HFFc6 (cell line): Measurements from ENCODE around the gene ABHD12. TPM values are rescaled to one million over a fixed set of nuclear protein-coding genes. Genes with fewer than 3 reads are reported as not detected.
"Not testable (repeated sequence)": the region's sequence is repeated elsewhere in the genome, so short reads cannot be mapped to it uniquely, and the experiment has no call there.

Experiments used
- DNase-seq: peaks from one replicate; pipeline ENCODE4 v3.0.0-alpha.2; 2018
- H3K27ac Mint-ChIP-seq: 2 replicates; pipeline ENCODE4 v1.8.0; 2020; ENCODE audit warnings: mild to moderate bottlenecking, mixed read lengths
- H3K27me3 Mint-ChIP-seq: 2 replicates; pipeline ENCODE4 v1.8.0; 2021; ENCODE audit warnings: mild to moderate bottlenecking, moderate library complexity, mixed read lengths; ENCODE audit not compliant: insufficient read depth
- H3K36me3 Mint-ChIP-seq: 2 replicates; pipeline ENCODE4 v1.8.0; 2021; ENCODE audit warnings: low read depth, mixed read lengths
- H3K4me1 Mint-ChIP-seq: 2 replicates; pipeline ENCODE4 v1.8.0; 2020; ENCODE audit warnings: low read depth, mixed read lengths
- H3K4me3 Mint-ChIP-seq: 2 replicates; pipeline ENCODE4 v1.8.0; 2020; ENCODE audit warnings: mild to moderate bottlenecking, moderate library complexity, mixed read lengths
- H3K9me3 Mint-ChIP-seq: 2 replicates; pipeline ENCODE4 v1.8.0; 2020; ENCODE audit warnings: mild to moderate bottlenecking, mixed read lengths
- total RNA-seq, 6 experiments: library from RNA; stranded (reverse); fragmentation: NEBNext Ultra II Directional; extraction: Animal tissue kit (Norgen Biotek cat#: 25700); gene quantifications; 2 replicates in 1 of 6; 3 replicates in 5 of 6; pipeline ENCODE4 v1.2.3, GENCODE V29; 2021
- TF ChIP-seq, protein P1 (sequence below): fragments of 200-600 bp; sonication (generic); IDR thresholded peaks from 2 replicates; pipeline ENCODE4 v1.5.0; 2021; ENCODE audit warnings: antibody characterized with exemption, mild to moderate bottlenecking

ABHD12 gene
- total RNA-seq, 6 experiments from 2014 or later, result 87.0 to 103 (median 98.9) TPM

DNA sequence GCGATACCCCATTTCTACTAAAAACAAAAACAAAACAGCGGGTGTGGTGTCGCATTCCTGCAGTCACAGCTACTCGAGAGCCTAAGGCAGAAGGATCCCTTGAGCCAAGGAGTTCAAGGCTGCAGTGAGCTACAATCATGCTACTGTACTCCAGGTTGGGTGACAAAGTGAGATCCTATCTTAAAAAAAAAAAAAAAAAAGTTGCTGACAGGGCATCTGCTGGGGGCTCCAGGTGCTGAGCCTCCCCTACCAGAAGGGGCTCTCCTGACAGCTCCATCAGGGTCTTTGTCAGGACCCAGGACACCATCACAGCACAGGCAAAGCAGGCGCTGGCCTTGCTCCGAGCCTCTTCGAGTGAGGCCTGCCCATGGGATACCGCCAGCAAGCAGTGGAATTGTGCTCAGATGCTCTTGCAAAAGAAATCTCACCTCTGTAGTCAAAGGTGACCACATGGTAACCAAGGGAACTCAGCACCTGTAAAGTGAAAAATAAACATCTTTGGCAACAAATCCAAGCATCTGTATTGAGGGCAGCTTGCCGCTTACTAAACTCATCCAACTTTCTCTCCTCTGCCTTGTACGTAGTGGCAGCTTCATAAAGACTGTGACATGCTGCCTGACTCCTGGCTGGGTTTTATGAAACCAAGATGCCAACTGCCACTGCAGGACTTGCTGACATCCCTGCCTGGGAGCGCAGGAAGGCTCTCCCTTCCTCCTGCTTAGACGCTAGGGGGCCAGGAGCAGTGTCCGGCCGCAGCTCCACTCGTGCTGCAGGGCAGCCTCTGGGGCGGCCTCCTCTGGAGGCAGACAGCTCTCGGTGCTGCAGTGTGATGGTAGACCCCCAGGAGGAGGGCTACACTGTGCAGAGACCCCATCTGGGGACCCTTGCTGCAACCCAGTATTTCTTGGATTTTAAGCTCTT, 75.9 kb downstream of the ABHD12 start:
- Mint-ChIP-seq H3K4me3 (peak overlapping the region; percentile 58; the same call in 1 of the 2 replicates), H3K27me3 (peaks cover 5% of the 10 kb centered on the region), H3K4me1 (peaks cover 41% of the 10 kb centered on the region), H3K9me3 (no peaks in the 10 kb centered on the region), H3K27ac (peak overlapping the region; percentile 87), H3K36me3 (peaks cover 8% of the 10 kb centered on the region)
- TF ChIP-seq, protein P1, sequence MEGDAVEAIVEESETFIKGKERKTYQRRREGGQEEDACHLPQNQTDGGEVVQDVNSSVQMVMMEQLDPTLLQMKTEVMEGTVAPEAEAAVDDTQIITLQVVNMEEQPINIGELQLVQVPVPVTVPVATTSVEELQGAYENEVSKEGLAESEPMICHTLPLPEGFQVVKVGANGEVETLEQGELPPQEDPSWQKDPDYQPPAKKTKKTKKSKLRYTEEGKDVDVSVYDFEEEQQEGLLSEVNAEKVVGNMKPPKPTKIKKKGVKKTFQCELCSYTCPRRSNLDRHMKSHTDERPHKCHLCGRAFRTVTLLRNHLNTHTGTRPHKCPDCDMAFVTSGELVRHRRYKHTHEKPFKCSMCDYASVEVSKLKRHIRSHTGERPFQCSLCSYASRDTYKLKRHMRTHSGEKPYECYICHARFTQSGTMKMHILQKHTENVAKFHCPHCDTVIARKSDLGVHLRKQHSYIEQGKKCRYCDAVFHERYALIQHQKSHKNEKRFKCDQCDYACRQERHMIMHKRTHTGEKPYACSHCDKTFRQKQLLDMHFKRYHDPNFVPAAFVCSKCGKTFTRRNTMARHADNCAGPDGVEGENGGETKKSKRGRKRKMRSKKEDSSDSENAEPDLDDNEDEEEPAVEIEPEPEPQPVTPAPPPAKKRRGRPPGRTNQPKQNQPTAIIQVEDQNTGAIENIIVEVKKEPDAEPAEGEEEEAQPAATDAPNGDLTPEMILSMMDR, result no peak
- no peak for DNase-seq

DNA sequence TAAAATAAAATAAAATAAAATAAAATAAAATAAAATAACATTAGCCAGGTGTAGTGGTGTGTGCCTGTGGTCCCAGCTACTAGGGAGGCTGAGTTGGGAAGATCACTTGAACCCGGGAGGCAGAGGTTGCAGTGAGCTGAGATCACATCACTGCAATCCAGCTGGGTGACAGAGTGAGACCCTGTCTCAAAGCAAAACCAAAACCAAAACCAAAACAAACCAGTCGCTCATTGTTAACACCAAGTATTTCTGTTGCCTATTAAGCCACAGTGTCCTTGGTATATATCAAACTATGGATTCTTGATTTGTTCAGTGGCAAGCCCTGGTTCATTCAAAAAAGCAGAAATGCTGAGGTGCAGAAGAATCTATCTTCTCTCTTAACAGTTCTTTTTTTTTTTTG, 77.0 kb downstream of the ABHD12 start:
- Mint-ChIP-seq H3K27ac (no peak overlapping the region), H3K4me3 (no peak overlapping the region), H3K27me3 (peaks cover 5% of the 10 kb centered on the region), H3K36me3 (peaks cover 5% of the 10 kb centered on the region; the same call in 1 of the 2 replicates), H3K9me3 (no peaks in the 10 kb centered on the region), H3K4me1 (peaks cover 52% of the 10 kb centered on the region)
- DNase-seq, result no peak
- TF ChIP-seq, protein P1, result no peak

DNA sequence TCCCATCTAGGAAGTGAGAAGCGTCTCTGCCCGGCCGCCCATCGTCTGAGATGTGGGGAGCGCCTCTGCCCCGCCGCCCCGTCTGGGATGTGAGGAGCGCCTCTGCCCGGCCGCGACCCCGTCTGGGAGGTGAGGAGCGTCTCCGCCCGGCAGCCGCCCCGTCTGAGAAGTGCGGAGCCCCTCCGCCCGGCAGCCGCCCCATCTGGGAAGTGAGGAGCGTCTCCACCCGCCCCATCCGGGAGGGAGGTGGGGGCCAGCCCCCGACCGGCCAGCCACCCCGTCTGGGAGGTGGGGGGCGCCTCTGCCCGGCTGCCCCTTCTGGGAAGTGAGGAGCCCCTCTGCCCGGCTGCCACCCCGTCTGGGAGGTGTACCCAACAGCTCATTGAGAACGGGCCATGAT, 77.9 kb downstream of the ABHD12 start:
- not testable (repeated sequence) for DNase-seq, H3K27ac Mint-ChIP-seq, H3K9me3 Mint-ChIP-seq, H3K27me3 Mint-ChIP-seq, H3K36me3 Mint-ChIP-seq, H3K4me3 Mint-ChIP-seq
- peaks cover 60% of the 10 kb centered on the region for H3K4me1 Mint-ChIP-seq

DNA sequence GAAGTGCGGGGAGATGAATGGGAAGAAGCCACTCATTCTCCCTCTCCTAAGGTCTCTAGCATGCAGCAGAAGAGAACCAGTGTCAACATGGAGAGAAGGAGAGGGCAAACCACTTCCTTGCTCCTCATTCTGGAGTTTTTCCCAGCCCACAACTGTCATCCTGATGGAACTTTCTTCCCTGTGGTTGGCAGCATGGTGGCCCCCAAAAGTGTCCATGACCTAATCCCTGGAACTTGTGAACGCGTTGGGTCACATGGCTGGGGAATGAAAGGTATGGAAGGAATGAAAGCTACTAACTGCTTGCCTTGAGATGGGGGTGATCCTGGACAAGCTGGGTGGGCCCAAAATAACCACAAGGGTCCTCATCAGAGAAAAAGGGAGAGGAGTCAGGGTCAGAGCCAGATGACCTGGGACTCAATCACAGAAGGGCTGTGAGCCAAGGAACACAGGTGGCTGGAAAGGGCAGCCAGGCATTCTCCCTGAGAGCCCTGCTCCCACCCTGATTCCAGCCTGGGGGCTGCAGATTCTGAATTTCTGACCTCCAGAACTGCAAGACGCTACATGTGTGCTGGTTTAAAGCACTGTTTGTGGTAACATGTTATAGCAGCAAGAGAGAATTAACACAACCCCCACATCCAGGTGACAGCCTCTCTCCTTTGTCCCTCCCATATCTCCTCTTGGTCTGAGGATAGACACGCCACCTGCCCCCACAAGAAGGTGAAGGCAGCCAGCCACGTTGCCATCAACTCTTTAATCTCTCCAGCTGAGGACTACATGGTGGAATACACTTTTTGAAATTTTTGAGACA, 79.5 kb downstream of the ABHD12 start:
- Mint-ChIP-seq H3K4me1 (peaks cover 60% of the 10 kb centered on the region), H3K4me3 (peak overlapping the region; percentile 87), H3K36me3 (peaks cover 10% of the 10 kb centered on the region), H3K27ac (peak overlapping the region; percentile 99), H3K9me3 (no peaks in the 10 kb centered on the region), H3K27me3 (peaks cover 2% of the 10 kb centered on the region; the same call in 1 of the 2 replicates)
- DNase-seq, result peak; percentile 87
- TF ChIP-seq, protein P1, result no peak

DNA sequence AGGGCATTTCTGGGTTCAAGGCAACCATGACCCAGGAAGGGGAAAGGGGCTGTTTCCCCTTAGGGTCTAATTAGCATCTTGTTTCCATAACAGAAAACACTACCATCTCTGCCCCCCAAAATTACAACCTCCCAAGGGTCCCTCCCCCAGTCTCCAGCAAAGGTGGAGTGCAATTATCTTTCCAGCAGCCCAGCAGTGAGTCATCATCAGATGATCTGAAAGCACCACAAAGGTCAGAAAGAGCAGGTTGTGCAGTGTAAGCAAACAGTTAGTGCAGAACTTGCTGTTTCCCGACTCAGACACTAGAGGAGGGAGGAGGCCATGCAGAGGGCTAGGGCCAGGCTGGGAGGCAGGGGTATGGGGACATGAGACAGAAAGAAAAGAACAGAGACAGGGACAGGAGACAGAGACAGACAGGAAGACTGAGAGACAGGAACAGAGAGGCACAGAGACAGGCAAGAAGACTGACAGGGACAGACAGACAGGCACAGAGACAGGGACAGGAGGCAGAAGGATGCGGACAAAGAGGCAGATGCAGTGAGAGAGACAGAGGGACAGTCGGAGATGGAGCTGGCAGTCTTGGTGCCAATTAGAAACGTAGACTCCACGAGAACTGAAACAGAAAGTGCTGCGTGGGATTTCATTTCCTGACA, 80.2 kb downstream of the ABHD12 start:
- Mint-ChIP-seq H3K9me3 (no peaks in the 10 kb centered on the region), H3K27me3 (peaks cover 2% of the 10 kb centered on the region; the same call in 1 of the 2 replicates), H3K4me3 (peak overlapping the region; percentile 87), H3K27ac (peak overlapping the region; percentile 99), H3K36me3 (peaks cover 10% of the 10 kb centered on the region), H3K4me1 (peaks cover 53% of the 10 kb centered on the region)
- DNase-seq, result peak; percentile 98
- TF ChIP-seq, protein P1, result peak; percentile 79
